Neural cell (in vitro differentiated cells): ENCODE results near the gene PCBP4.

ENCODE experiments used
- EP300 ChIP-seq: fragments of 450-650 bp; conservative IDR thresholded peaks from 2 replicates; pipeline ENCODE4 v1.6.1; 2014; ENCODE audit warnings: antibody characterized with exemption, mild to moderate bottlenecking, moderate library complexity; ENCODE audit not compliant: poor library complexity, severe bottlenecking
- EZH2 ChIP-seq: fragments of 200-600, 300-800 bp; shearing (Covaris generic), sonication (generic); IDR thresholded peaks from 2 replicates; pipeline ENCODE4 v1.6.1; 2014; ENCODE audit warnings: antibody characterized with exemption, low read length, borderline replicate concordance, mild to moderate bottlenecking; ENCODE audit not compliant: insufficient read depth, poor library complexity, severe bottlenecking
- MXI1 ChIP-seq: fragments of 450-650 bp; conservative IDR thresholded peaks from 2 replicates; pipeline ENCODE4 v1.6.1; 2014; ENCODE audit warnings: antibody characterized with exemption, mild to moderate bottlenecking; ENCODE audit not compliant: poor library complexity, severe bottlenecking
- POLR2AphosphoS5 ChIP-seq: IDR thresholded peaks from 2 replicates; pipeline ENCODE4 v1.6.1; 2012
- RAD21 ChIP-seq: fragments of 450-650 bp; conservative IDR thresholded peaks from 2 replicates; pipeline ENCODE4 v1.6.1; 2014; ENCODE audit warnings: antibody characterized with exemption, mild to moderate bottlenecking, moderate library complexity
- SMC3 ChIP-seq: fragments of 450-650 bp; conservative IDR thresholded peaks from 2 replicates; pipeline ENCODE4 v1.6.1; 2014; ENCODE audit warnings: antibody characterized with exemption, mild to moderate bottlenecking, moderate library complexity; ENCODE audit not compliant: poor library complexity
- TAF1 ChIP-seq: IDR thresholded peaks from 2 replicates; pipeline ENCODE4 v1.6.1; 2012; ENCODE audit warnings: low read depth
- TF ChIP-seq, protein P1 (sequence below): fragments of 450-650 bp; IDR thresholded peaks from 2 replicates; pipeline ENCODE4 v1.5.1; 2014; ENCODE audit warnings: antibody characterized with exemption, mild to moderate bottlenecking, moderate library complexity; ENCODE audit not compliant: poor library complexity, severe bottlenecking
- TF ChIP-seq, protein P2 (sequence below): IDR thresholded peaks from 2 replicates; pipeline ENCODE4 v1.6.1; 2012; ENCODE audit warnings: borderline replicate concordance

DNA sequence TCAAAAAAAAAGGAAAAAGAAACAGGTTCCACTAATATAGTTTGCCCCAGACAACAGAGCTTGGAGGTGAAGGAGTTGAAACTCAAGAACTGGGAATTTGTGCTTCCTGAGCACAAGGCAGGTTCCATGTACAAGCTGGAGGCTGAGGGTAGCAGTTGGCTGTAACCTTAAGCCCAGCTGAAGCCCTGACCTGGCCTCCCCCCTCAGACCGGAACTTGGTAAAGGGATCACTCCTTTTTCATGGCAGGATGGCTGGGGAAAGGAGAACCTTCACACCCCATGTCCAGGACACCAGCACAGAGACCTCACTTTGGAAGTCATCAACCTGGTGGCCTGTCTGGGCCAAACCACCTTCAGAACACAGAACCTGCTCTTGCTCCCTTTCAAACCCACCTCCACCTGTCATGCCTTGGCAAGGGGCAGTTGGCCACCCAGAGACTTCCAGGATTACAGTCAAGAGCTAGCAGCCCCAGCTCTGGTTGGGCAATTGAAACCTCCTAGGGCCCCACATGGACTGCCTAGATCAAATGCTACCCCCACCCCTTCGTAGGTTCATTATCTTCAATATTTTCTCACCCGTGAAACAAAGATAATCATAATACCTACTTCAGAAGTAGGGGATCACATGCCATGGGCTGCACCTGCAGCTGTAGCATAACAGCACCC lies 24.9 kb upstream of the PCBP4 start:
- TF ChIP-seq EP300 = no peak
- TF ChIP-seq, protein P1, sequence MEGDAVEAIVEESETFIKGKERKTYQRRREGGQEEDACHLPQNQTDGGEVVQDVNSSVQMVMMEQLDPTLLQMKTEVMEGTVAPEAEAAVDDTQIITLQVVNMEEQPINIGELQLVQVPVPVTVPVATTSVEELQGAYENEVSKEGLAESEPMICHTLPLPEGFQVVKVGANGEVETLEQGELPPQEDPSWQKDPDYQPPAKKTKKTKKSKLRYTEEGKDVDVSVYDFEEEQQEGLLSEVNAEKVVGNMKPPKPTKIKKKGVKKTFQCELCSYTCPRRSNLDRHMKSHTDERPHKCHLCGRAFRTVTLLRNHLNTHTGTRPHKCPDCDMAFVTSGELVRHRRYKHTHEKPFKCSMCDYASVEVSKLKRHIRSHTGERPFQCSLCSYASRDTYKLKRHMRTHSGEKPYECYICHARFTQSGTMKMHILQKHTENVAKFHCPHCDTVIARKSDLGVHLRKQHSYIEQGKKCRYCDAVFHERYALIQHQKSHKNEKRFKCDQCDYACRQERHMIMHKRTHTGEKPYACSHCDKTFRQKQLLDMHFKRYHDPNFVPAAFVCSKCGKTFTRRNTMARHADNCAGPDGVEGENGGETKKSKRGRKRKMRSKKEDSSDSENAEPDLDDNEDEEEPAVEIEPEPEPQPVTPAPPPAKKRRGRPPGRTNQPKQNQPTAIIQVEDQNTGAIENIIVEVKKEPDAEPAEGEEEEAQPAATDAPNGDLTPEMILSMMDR = no peak
- TF ChIP-seq, protein P2, sequence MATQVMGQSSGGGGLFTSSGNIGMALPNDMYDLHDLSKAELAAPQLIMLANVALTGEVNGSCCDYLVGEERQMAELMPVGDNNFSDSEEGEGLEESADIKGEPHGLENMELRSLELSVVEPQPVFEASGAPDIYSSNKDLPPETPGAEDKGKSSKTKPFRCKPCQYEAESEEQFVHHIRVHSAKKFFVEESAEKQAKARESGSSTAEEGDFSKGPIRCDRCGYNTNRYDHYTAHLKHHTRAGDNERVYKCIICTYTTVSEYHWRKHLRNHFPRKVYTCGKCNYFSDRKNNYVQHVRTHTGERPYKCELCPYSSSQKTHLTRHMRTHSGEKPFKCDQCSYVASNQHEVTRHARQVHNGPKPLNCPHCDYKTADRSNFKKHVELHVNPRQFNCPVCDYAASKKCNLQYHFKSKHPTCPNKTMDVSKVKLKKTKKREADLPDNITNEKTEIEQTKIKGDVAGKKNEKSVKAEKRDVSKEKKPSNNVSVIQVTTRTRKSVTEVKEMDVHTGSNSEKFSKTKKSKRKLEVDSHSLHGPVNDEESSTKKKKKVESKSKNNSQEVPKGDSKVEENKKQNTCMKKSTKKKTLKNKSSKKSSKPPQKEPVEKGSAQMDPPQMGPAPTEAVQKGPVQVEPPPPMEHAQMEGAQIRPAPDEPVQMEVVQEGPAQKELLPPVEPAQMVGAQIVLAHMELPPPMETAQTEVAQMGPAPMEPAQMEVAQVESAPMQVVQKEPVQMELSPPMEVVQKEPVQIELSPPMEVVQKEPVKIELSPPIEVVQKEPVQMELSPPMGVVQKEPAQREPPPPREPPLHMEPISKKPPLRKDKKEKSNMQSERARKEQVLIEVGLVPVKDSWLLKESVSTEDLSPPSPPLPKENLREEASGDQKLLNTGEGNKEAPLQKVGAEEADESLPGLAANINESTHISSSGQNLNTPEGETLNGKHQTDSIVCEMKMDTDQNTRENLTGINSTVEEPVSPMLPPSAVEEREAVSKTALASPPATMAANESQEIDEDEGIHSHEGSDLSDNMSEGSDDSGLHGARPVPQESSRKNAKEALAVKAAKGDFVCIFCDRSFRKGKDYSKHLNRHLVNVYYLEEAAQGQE = no peak
- TF ChIP-seq POLR2AphosphoS5 = no peak
- no peak for TF ChIP-seq TAF1
- no peak for TF ChIP-seq RAD21
- no peak for TF ChIP-seq MXI1
- no peak for TF ChIP-seq EZH2
- TF ChIP-seq SMC3 = no peak
